H9 (cell line): ENCODE results near the gene TMEM135. TPM values are rescaled to one million over a fixed set of nuclear protein-coding genes. Genes with fewer than 3 reads are reported as not detected.

ENCODE experiments used
- DNase-seq: peaks from one replicate; pipeline ENCODE4 v3.0.0-alpha.2; 2017
- H2AFZ ChIP-seq: one replicate; pipeline ENCODE4 v1.6.1; 2013; ENCODE audit warnings: mild to moderate bottlenecking, low read length, control low read depth, moderate library complexity
- H2AK5ac ChIP-seq: 2 replicates; pipeline ENCODE4 v1.6.1; 2013; ENCODE audit warnings: low read length, control low read depth, mixed read lengths; ENCODE audit not compliant: insufficient read length
- H2BK120ac ChIP-seq: one replicate; pipeline ENCODE4 v1.6.1; 2013; ENCODE audit warnings: low read depth, mild to moderate bottlenecking, low read length, control low read depth, inconsistent platforms; ENCODE audit not compliant: poor library complexity, severe bottlenecking
- H2BK12ac ChIP-seq: 2 replicates; pipeline ENCODE4 v1.6.1; 2013; ENCODE audit warnings: low read length, control low read depth, mixed read lengths, low read depth; ENCODE audit not compliant: insufficient read length
- H2BK15ac ChIP-seq: 2 replicates; pipeline ENCODE4 v1.6.1; 2013; ENCODE audit warnings: low read depth, low read length, control low read depth
- H2BK20ac ChIP-seq: one replicate; pipeline ENCODE4 v1.6.1; 2013; ENCODE audit warnings: low read depth, mild to moderate bottlenecking, low read length, control low read depth, inconsistent platforms; ENCODE audit not compliant: poor library complexity, severe bottlenecking
- H2BK5ac ChIP-seq: 2 replicates; pipeline ENCODE4 v1.6.1; 2013; ENCODE audit warnings: low read length, control low read depth, mixed read lengths; ENCODE audit not compliant: insufficient read length
- H3K14ac ChIP-seq: 2 replicates; pipeline ENCODE4 v1.6.1; 2013; ENCODE audit warnings: low read length, control low read depth; ENCODE audit not compliant: insufficient read depth
- H3K18ac ChIP-seq: 2 replicates; pipeline ENCODE4 v1.6.1; 2013; ENCODE audit warnings: low read depth, mild to moderate bottlenecking, mixed read lengths, low read length, control low read depth; ENCODE audit not compliant: insufficient read length
- H3K23ac ChIP-seq: 2 replicates; pipeline ENCODE4 v1.6.1; 2013; ENCODE audit warnings: low read length, control low read depth, mixed read lengths, low read depth; ENCODE audit not compliant: insufficient read length
- H3K23me2 ChIP-seq: 2 replicates; pipeline ENCODE4 v1.6.1; 2013; ENCODE audit warnings: low read depth, mild to moderate bottlenecking, mixed read lengths, low read length, control low read depth; ENCODE audit not compliant: insufficient read length, poor library complexity, severe bottlenecking
- H3K27ac ChIP-seq: 2 replicates; pipeline ENCODE4 v1.5.1; 2013; ENCODE audit warnings: low read length, control low read depth, mixed read lengths, low read depth; ENCODE audit not compliant: insufficient read length
- H3K27me3 ChIP-seq: 2 replicates; pipeline ENCODE4 v1.6.1; 2013; ENCODE audit warnings: low read length, control low read depth, inconsistent platforms; ENCODE audit not compliant: insufficient read depth
- H3K4ac ChIP-seq: 2 replicates; pipeline ENCODE4 v1.6.1; 2013; ENCODE audit warnings: low read depth, mild to moderate bottlenecking, control low read depth, inconsistent platforms, low read length, moderate library complexity
- H3K4me1 ChIP-seq: 2 replicates; pipeline ENCODE4 v1.6.1; 2013; ENCODE audit warnings: low read length, control low read depth, inconsistent platforms; ENCODE audit not compliant: insufficient read depth
- H3K4me2 ChIP-seq: 2 replicates; pipeline ENCODE4 v1.6.1; 2013; ENCODE audit warnings: low read length, control low read depth, mixed read lengths; ENCODE audit not compliant: insufficient read length, insufficient read depth
- H3K56ac ChIP-seq: 2 replicates; pipeline ENCODE4 v1.6.1; 2013; ENCODE audit warnings: low read depth, mild to moderate bottlenecking, mixed read lengths, low read length, control low read depth; ENCODE audit not compliant: insufficient read length
- H3K79me1 ChIP-seq: 2 replicates; pipeline ENCODE4 v1.6.1; 2013; ENCODE audit warnings: low read depth, mild to moderate bottlenecking, moderate library complexity, low read length, control low read depth, inconsistent platforms; ENCODE audit not compliant: insufficient read depth, poor library complexity, severe bottlenecking
- H3K79me2 ChIP-seq: 2 replicates; pipeline ENCODE4 v1.6.1; 2013; ENCODE audit warnings: low read length, control low read depth, inconsistent platforms; ENCODE audit not compliant: insufficient read depth
- H3K9ac ChIP-seq: 2 replicates; pipeline ENCODE4 v1.6.1; 2013; ENCODE audit warnings: low read length, control low read depth, mixed read lengths; ENCODE audit not compliant: insufficient read length; ENCODE audit errors: extremely low read depth
- H3K9me3 ChIP-seq: one replicate; pipeline ENCODE4 v1.6.1; 2013; ENCODE audit warnings: low read depth, low read length, inconsistent platforms; ENCODE audit not compliant: control insufficient read depth
- H3T11ph ChIP-seq: one replicate; pipeline ENCODE4 v1.6.1; 2013; ENCODE audit warnings: mild to moderate bottlenecking, low read length, control low read depth, inconsistent platforms
- H4K20me1 ChIP-seq: one replicate; pipeline ENCODE4 v1.6.1; 2013; ENCODE audit not compliant: control insufficient read depth, insufficient read length, insufficient read depth
- H4K5ac ChIP-seq: 2 replicates; pipeline ENCODE4 v1.6.1; 2013; ENCODE audit warnings: low read depth, mild to moderate bottlenecking, mixed read lengths, low read length, control low read depth; ENCODE audit not compliant: insufficient read length
- H4K8ac ChIP-seq: replicated peaks from 2 replicates; pipeline ENCODE4 v1.6.1; 2013; ENCODE audit warnings: low read length, control low read depth, mixed read lengths, low read depth; ENCODE audit not compliant: insufficient read length
- H4K91ac ChIP-seq: 2 replicates; pipeline ENCODE4 v1.6.1; 2013; ENCODE audit warnings: low read depth, mild to moderate bottlenecking, moderate library complexity, mixed read lengths, low read length, control low read depth; ENCODE audit not compliant: insufficient read length
- H3K27ac Mint-ChIP-seq, 3 experiments: 2 replicates in 2 of 3; 3 replicates in 1 of 3; pipeline ENCODE4 v1.8.0; 2020 to 2021; ENCODE audit warnings: mixed read lengths in 3 of 3, mild to moderate bottlenecking in 1 of 3, moderate library complexity in 1 of 3
- H3K27me3 Mint-ChIP-seq: 2 replicates; pipeline ENCODE4 v1.8.0; 2021; ENCODE audit warnings: low read depth, mild to moderate bottlenecking, moderate library complexity, mixed read lengths
- H3K36me3 Mint-ChIP-seq, 3 experiments: 2 replicates in 2 of 3; 3 replicates in 1 of 3; pipeline ENCODE4 v1.8.0; 2020 to 2021; ENCODE audit warnings: low read depth in 3 of 3, mixed read lengths in 3 of 3; ENCODE audit not compliant: insufficient read depth in 1 of 3
- H3K4me1 Mint-ChIP-seq, 2 experiments: 2 replicates each; pipeline ENCODE4 v1.8.0; 2020; ENCODE audit warnings: mixed read lengths in 2 of 2
- H3K4me3 Mint-ChIP-seq, 2 experiments: 2 replicates in 1 of 2; 3 replicates in 1 of 2; pipeline ENCODE4 v1.8.0; 2020 to 2021; ENCODE audit warnings: mild to moderate bottlenecking in 2 of 2, mixed read lengths in 2 of 2, moderate library complexity in 1 of 2
- H3K9me3 Mint-ChIP-seq, 2 experiments: 2 replicates in 1 of 2; 3 replicates in 1 of 2; pipeline ENCODE4 v1.8.0; 2020; ENCODE audit warnings: mild to moderate bottlenecking in 2 of 2, mixed read lengths in 2 of 2, moderate library complexity in 1 of 2
- WGBS: extraction: QIAGEN DNeasy Blood & Tissue Kit; methylation state at CpG from one replicate; pipeline ENCODE4 v1.1.7; 2013; ENCODE audit warnings: missing lambda C conversion rate, low lambda C conversion rate, mixed read lengths; ENCODE audit not compliant: insufficient read length; ENCODE audit errors: extremely low coverage; 5-methylcytosine and 5-hydroxymethylcytosine counted together
- total RNA-seq: library from RNA; stranded (reverse); gene quantifications from 2 replicates; pipeline ENCODE4 v1.2.1, GENCODE V29; 2021
- TF ChIP-seq, protein P1 (sequence below): fragments of 200-600 bp; sonication (generic); conservative IDR thresholded peaks from 3 replicates; pipeline ENCODE4 v1.8.0; 2021; ENCODE audit warnings: antibody characterized with exemption, mild to moderate bottlenecking

Gene TMEM135
- total RNA-seq, 1 experiment from 2014 or later, result 25.2 TPM

DNA sequence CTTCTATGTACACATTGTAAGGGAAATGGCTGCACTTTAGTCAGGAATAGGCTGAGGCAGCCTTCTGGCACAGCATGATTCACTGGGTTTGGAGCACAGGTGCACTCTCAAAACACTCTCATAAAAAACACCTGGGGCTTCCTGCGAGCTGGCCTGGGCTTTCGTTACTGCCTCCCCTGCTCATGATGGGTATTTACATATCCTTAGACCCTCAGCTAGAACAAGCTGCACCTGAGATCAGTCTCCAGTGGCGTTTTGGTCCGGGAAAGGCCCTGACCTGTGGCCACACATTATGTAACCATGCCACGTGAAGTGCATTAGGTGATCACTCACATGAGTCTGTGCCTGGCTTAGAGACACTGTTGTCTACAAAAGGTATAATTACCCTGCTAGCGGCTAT is 321.7 kb downstream of the TMEM135 start:
- H3K9ac ChIP-seq, result no peak overlapping the region
- no peak overlapping the region for H3K4me2 ChIP-seq
- no peak overlapping the region for H2BK5ac ChIP-seq
- no peaks in the 10 kb centered on the region for H3K4me1 ChIP-seq
- Mint-ChIP-seq H3K27ac (no peak overlapping the region), H3K4me3 (no peak overlapping the region), H3K4me1 (peaks cover 12 to 19% of the 10 kb centered on the region in 2 experiments), H3K9me3 (no peaks in the 10 kb centered on the region), H3K27me3 (no peaks in the 10 kb centered on the region), H3K36me3 (no peaks in the 10 kb centered on the region; a peak in 1 of 7 replicates)
- no peak for DNase-seq
- no peak overlapping the region for H3K18ac ChIP-seq
- H3K14ac ChIP-seq, result no peak overlapping the region
- no peaks in the 10 kb centered on the region for H3K9me3 ChIP-seq
- H3K79me1 ChIP-seq, result no peaks in the 10 kb centered on the region
- H4K8ac ChIP-seq, result no peak overlapping the region
- H4K20me1 ChIP-seq, result no peaks in the 10 kb centered on the region
- no peak overlapping the region for H3T11ph ChIP-seq
- WGBS, result no CpG with 5 or more reads among the region's 6 CpGs
- no peak overlapping the region for H3K4ac ChIP-seq
- H4K5ac ChIP-seq, result no peak overlapping the region
- H3K23me2 ChIP-seq, result no peaks in the 10 kb centered on the region
- no peak overlapping the region for H2BK20ac ChIP-seq
- no peak overlapping the region for H3K27ac ChIP-seq
- no peak overlapping the region for H2AFZ ChIP-seq
- H2BK15ac ChIP-seq, result no peak overlapping the region
- no peak overlapping the region for H3K23ac ChIP-seq
- H3K56ac ChIP-seq, result no peak overlapping the region
- no peak overlapping the region for H4K91ac ChIP-seq
- H3K27me3 ChIP-seq, result no peaks in the 10 kb centered on the region
- H3K79me2 ChIP-seq, result no peaks in the 10 kb centered on the region
- no peak overlapping the region for H2AK5ac ChIP-seq
- H2BK120ac ChIP-seq, result no peak overlapping the region
- no peak overlapping the region for H2BK12ac ChIP-seq
- TF ChIP-seq, protein P1, sequence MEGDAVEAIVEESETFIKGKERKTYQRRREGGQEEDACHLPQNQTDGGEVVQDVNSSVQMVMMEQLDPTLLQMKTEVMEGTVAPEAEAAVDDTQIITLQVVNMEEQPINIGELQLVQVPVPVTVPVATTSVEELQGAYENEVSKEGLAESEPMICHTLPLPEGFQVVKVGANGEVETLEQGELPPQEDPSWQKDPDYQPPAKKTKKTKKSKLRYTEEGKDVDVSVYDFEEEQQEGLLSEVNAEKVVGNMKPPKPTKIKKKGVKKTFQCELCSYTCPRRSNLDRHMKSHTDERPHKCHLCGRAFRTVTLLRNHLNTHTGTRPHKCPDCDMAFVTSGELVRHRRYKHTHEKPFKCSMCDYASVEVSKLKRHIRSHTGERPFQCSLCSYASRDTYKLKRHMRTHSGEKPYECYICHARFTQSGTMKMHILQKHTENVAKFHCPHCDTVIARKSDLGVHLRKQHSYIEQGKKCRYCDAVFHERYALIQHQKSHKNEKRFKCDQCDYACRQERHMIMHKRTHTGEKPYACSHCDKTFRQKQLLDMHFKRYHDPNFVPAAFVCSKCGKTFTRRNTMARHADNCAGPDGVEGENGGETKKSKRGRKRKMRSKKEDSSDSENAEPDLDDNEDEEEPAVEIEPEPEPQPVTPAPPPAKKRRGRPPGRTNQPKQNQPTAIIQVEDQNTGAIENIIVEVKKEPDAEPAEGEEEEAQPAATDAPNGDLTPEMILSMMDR, result no peak
